ENCODE data around the gene SPACA4.
"Not testable (repeated sequence)": the region's sequence is repeated elsewhere in the genome, so short reads cannot be mapped to it uniquely, and the experiment has no call there.

The SPACA4 gene
- total RNA-seq = 0 to 0.22 (median 0) reads per million in 17 experiments

DNA sequence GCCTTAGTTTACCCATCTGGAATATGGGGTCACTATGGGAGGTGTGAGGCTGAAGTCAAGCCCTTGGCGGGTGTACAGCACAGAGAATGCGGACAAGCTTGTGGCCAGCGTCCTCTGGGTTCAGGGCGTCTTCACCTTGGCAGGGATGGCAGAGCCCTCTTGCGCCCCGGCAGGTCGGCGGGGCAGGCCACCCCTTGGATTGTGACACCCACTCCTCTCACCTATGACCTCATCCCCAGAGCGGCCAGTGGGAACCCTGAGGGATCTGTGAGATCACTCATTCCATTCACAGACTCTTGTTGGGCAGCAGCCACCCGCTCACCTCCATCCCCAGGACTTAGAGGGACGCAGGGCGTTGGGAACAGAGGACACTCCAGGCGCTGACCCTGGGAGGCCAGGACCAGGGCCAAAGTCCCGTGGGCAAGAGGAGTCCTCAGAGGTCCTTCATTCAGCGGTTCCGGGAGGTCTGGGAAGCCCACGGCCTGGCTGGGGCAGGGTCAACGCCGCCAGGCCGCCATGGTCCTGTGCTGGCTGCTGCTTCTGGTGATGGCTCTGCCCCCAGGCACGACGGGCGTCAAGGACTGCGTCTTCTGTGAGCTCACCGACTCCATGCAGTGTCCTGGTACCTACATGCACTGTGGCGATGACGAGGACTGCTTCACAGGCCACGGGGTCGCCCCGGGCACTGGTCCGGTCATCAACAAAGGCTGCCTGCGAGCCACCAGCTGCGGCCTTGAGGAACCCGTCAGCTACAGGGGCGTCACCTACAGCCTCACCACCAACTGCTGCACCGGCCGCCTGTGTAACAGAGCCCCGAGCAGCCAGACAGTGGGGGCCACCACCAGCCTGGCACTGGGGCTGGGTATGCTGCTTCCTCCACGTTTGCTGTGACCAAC lies at the start of gene SPACA4:
SPACA4 (plus strand) TSS at position 280 of the 896 bp plus-strand sequence; CDS start at position 517, 237 bp downstream.
- no peak for DNase-seq

GRCh38 chr19:48556825-48557224 lies 49.7 kb upstream of the SPACA4 start:
- no peak for DNase-seq

DNA sequence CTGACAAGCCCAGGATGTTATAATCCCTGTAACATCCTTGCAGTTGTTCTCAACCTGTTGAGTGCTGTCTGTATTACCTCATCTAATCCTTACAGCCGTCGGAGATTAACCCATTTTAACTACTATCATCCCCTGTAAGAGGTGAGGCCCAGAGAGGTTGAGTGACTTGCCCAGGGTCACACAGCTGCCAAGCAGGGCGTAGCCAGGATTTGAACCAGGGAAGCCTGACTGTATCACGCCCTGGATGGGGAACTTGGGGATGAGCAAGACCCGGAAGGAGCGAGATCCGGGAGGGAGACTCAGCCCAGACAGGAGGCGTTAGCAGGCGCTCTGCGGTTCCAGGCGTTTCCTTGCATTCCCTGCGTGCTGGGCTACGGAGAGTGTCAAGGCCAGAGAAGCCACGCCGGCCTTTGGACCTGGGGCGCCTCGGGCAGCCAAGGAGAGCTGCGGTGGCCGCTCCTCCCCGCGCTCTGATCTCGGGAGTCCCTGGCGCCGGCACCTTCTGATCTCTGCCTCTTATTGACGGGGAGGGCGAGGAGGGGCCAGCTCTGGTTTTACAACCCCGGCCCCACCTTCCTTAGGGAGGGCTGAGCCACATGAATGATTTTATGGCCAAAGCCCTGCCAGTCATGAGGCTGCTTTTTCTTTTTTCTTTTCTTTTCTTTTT lies 48.4 kb upstream of the SPACA4 start:
- peak; percentile 65 to 80 (median 77) for DNase-seq

- no peak for DNase-seq
Observed at GRCh38 chr19:48560095-48560530, 46.4 kb upstream of the SPACA4 start.

DNA sequence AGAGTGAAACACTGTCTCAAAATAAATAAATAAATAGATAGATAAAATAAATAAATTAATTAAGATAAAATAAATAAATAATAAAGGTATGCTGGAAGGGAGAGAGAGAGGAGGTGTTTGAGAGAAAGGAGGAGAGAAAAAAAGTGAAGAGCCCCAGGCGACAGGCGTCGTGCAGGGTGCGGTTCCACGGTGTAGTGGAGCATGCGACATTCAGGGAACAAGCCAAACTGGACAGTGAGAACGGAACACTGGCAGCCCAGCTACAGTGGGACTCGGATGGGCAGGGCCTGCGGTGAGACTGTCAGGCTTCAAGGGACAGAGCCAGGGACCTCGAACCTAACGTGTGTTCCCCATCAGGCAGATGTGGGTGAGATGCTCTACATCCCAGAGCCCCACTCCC lies 45.1 kb upstream of the SPACA4 start:
- no peak for DNase-seq

DNA sequence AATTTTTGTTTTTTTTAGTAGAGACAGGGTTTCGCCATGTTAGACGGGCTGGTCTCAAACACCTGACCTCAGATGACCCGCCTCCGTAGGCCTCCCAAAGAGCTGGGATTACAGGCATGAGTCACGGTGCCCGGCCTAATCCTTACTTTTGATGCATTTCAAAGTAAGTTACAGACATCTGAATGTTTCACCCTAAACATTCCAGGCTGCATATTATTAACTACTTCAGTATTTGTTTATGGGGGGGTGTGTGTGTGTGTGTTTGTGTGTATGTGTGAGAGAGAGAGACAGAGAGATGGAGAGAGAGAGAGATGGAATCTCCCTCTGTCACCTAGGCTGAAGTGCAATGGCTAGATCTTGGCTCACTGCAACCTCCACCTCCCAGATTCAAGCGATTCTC lies 41.5 kb upstream of the SPACA4 start:
- no peak for DNase-seq

- peak in 3 of 4 experiments; percentile 15 to 44 (median 25) for DNase-seq
Observed at GRCh38 chr19:48568345-48568886, 38.1 kb upstream of the SPACA4 start.

- DNase-seq = no peak
Observed at GRCh38 chr19:48569814-48570213, 36.7 kb upstream of the SPACA4 start.

GRCh38 chr19:48571378-48572162 lies 35.0 kb upstream of the SPACA4 start:
- no peak for DNase-seq

GRCh38 chr19:48573163-48573505 lies 33.4 kb upstream of the SPACA4 start:
- DNase-seq = no peak

DNA sequence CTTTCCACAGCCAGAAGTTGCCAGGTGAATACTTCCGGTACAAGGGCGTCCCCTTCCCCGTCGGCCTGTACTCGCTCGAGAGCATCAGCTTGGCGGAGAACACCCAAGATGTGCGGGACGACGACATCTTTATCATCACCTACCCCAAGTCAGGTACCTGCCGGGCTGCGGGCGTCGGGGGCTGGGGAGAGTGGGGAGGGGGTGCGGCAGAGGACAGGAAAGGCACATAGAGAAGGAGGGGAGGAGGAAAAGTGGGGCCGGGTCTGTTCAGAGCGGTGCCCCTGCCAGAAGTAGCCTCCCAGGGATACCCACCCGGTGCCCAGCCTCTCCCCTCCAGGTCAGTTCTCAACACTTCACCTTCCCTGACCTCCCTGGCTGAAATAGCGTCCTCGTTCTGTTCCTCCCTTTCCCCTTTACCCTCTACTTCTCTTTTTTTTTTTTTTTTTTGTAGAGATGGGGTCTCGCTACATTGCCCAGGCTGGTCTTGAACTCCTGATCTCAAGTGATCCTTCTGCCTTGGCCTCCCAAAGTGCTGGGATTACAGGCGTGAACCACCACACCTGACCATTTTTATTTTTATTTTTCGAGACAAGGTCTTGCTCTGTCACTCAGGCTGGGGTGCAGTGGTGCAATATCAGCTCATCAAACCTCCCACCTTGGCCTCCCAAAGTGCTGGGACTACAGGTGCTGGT lies 30.5 kb upstream of the SPACA4 start:
- no peak for DNase-seq

DNA sequence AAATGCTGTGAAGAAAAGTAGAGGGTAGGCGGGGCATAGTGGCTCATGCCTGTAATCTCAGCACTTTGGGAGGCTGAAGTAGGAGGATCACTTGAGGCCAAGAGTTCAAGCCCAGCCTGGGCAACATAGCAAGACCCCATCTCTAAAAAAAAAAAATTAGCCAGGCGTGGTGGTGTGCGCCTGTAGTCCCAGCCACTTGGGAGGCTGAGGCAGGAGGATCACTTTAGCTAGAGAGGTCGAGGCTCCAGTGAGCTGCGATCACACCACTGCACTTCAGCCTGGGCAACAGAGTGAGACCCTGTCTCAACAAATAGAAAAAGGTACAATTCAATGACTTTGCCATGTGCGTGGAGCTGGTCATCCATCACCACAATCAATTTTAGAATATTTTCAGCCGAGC lies 28.6 kb upstream of the SPACA4 start:
- not testable (repeated sequence) for DNase-seq

DNA sequence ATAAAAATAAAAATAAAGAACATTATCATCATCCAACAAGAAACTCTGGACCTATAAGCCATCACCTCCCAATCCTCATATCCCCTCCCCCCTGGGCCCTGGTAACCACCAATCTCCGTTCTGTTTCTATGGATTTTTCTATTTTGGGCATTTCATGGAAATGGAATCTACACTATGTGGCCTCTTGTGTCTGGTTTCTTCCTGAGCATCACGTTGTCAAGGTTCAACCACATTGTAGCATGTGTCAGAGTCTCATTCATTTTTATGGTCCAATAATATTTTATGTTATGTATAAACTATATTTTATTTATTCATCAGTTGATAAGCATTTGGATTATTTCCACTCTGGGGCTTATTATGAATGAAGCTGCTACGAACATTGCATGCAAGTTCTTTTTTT lies 27.7 kb upstream of the SPACA4 start:
- no peak for DNase-seq

DNA sequence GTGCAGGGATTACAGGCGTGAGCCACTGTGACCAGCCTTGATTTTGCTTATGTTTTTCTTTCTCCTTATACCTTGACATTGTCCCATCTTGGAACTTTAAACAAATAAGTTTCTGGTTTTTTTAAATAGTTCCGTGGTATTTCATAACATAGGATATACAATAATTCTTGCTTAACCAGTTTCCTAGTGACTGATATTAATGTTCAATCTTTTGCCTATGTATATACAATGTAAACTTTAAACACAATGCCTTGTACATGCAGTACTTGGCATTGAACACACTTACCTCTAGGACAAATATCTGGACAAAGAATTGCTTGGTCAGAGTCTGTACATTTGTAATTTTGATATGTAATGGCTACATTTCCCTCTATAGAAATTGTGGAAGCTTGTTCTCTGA lies 24.4 kb upstream of the SPACA4 start:
- no peak for DNase-seq

DNA sequence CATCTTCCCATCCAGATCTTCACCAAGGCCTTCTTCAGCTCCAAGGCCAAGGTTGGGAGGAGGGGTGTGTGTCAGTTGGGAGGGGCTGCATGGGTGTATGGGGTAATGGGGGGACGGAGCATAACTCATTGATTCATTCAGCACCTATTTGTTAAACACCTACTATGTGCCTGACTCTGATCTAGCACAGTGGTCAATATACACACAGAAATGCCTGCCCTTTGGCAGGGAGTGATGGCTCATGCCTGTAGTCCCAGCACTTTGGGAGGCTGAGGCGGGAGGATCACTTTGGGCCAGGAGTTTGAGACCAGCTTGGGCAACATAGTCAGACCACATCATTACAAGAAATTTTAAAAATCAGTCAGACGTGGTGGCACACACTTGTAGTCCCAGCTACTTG lies 19.2 kb upstream of the SPACA4 start:
- no peak for DNase-seq

GRCh38 chr19:48588670-48589401 lies 17.7 kb upstream of the SPACA4 start:
- DNase-seq = peak; percentile 92 to 97 (median 96)

GRCh38 chr19:48591021-48591420 lies 15.5 kb upstream of the SPACA4 start:
- peak; percentile 12 to 38 (median 20) for DNase-seq

DNA sequence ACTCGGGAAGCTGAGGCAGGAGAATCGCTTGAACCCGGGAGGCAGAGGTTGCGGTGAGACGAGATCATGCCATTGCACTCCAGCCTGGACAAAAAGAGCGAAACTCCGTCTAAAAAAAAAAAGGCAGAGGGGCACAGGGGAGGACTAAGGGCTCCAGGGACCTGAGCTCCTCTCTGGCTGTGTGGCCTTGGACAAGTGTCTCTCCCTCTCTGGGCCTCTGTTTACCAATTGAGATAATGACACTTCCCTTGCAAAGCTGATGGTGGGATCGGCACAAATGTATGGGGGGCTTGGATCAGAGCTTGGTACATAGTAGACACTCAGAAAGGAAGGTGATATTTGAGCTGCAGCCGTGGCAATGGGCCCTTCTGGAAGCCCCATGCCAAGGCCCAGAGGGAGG lies 11.4 kb upstream of the SPACA4 start:
- no peak for DNase-seq

- DNase-seq = no peak
Observed at GRCh38 chr19:48595833-48596232, 10.7 kb upstream of the SPACA4 start.

DNA sequence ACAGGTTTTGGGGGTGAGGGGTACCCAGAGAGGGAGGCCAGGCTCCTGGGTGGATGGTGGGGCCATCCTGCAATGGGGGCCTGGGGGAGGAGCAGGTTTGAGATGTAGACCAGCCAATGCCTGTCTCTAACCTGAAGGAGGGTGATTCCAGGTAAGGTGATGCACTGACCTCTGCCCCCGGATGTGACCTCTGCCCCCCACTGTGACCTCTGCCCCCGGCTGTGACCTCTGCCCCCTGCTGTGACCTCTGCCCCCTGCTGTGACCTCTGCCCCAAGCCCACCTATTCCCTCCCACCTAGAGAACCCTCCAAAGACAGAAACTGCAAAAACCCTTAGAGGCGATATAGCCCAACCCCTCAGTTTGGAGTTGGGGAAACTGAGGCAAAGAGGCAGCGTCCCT lies 10.3 kb upstream of the SPACA4 start:
- DNase-seq = no peak

Measured in suppressor macrophage (primary cell).